ENCODE results near the gene FGF9.

DNA sequence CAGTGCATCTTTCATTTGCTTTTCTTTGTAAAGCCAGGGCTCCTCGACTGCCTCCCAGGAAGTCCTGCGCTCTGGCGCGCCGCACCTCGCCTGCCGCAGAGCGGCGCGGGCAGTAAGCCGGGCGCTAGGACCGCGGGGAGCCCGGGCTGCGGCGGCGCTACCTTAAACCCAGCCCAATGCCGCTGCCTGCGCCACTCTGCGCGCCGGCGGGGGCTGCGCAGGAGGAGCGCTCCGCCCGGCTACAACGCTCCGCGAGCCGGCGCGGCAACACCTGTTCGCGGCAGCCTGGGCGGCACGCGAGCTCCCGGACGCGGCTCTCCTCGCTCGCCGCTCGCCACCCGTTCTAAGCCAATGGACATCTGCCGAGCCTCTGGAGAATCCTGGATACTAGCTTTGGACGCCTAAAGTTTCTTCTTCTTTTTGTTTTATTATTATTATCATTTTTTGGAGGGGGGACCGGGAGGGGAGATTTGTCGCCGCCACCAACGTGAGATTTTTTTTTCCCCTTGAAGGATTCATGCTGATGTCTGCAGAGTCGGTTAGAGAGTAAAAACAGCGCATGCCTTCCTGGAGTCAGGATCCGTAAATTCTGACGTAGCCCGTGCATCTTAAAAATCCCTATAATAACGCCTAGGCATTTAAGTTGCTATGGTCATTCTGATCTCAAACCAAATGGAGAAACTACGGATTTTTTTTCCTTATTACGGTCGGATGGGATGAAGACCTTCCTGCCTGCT lies at the start of gene FGF9:
- TF ChIP-seq, protein P1, sequence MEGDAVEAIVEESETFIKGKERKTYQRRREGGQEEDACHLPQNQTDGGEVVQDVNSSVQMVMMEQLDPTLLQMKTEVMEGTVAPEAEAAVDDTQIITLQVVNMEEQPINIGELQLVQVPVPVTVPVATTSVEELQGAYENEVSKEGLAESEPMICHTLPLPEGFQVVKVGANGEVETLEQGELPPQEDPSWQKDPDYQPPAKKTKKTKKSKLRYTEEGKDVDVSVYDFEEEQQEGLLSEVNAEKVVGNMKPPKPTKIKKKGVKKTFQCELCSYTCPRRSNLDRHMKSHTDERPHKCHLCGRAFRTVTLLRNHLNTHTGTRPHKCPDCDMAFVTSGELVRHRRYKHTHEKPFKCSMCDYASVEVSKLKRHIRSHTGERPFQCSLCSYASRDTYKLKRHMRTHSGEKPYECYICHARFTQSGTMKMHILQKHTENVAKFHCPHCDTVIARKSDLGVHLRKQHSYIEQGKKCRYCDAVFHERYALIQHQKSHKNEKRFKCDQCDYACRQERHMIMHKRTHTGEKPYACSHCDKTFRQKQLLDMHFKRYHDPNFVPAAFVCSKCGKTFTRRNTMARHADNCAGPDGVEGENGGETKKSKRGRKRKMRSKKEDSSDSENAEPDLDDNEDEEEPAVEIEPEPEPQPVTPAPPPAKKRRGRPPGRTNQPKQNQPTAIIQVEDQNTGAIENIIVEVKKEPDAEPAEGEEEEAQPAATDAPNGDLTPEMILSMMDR (IDR thresholded peaks at IDR 0.05) = no peak
- no peak for TF ChIP-seq EZH2 (IDR thresholded peaks at IDR 0.05; ENCODE audit: borderline replicate concordance, insufficient read depth, low read depth, low read length, poor library complexity, severe bottlenecking)
